HG03025 (cell line): ENCODE measurements around the gene RBFOX2.

ENCODE experiments used
- ATAC-seq: cut with Tn5 transposase; IDR thresholded peaks from one replicate; pipeline ENCODE4 v1.9.1; 2021; ENCODE audit warnings: mild to moderate bottlenecking, moderate library complexity; ENCODE audit not compliant: unreplicated experiment, low FRiP score

Gene RBFOX2

GRCh38 chr22:35978889-35979288, 49.7 kb downstream of the RBFOX2 start:
- ATAC-seq: no peak

GRCh38 chr22:35978201-35978600, 50.4 kb downstream of the RBFOX2 start:
- ATAC-seq: no peak

- ATAC-seq: no peak
These were observed 51.5 kb downstream of the RBFOX2 start for GRCh38 chr22:35977136-35977535.

GRCh38 chr22:35973388-35973787, 55.2 kb downstream of the RBFOX2 start:
- ATAC-seq: no peak

GRCh38 chr22:35972559-35972958, 56.1 kb downstream of the RBFOX2 start:
- no peak for ATAC-seq

- no peak for ATAC-seq
These were observed 57.0 kb downstream of the RBFOX2 start for GRCh38 chr22:35971456-35972119.

- no peak for ATAC-seq
These were observed 57.8 kb downstream of the RBFOX2 start for GRCh38 chr22:35970616-35971455.

- ATAC-seq: no peak
These were observed 61.6 kb downstream of the RBFOX2 start for GRCh38 chr22:35967046-35967397.

GRCh38 chr22:35966314-35967045, 62.1 kb downstream of the RBFOX2 start:
- ATAC-seq: no peak

- ATAC-seq: no peak
These were observed 65.3 kb downstream of the RBFOX2 start for GRCh38 chr22:35963237-35963810.

- ATAC-seq: no peak
These were observed 66.9 kb downstream of the RBFOX2 start for GRCh38 chr22:35961480-35962295.

GRCh38 chr22:35960854-35961253, 67.8 kb downstream of the RBFOX2 start:
- no peak for ATAC-seq

GRCh38 chr22:35959121-35959800, 69.4 kb downstream of the RBFOX2 start:
- no peak for ATAC-seq

- no peak for ATAC-seq
These were observed 70.3 kb downstream of the RBFOX2 start for GRCh38 chr22:35958334-35958733.

GRCh38 chr22:35957589-35957988, 71.0 kb downstream of the RBFOX2 start:
- no peak for ATAC-seq

- no peak for ATAC-seq
These were observed 71.8 kb downstream of the RBFOX2 start for GRCh38 chr22:35956850-35957249.

- ATAC-seq: no peak
These were observed 73.1 kb downstream of the RBFOX2 start for GRCh38 chr22:35955546-35955945.

- no peak for ATAC-seq
These were observed 76.0 kb downstream of the RBFOX2 start for GRCh38 chr22:35952576-35952975.

- no peak for ATAC-seq
These were observed 78.4 kb downstream of the RBFOX2 start for GRCh38 chr22:35950262-35950661.

GRCh38 chr22:35949243-35949642, 79.4 kb downstream of the RBFOX2 start:
- no peak for ATAC-seq
